Prostate gland (tissue), 2 donors: ENCODE measurements around the gene AKT2.

ENCODE experiments used
- POLR2A ChIP-seq: fragments of 450-650 bp; IDR thresholded peaks from one replicate; pipeline ENCODE4 v1.6.1; 2016; ENCODE audit warnings: antibody characterized with exemption, mild to moderate bottlenecking
- POLR2AphosphoS5 ChIP-seq: sonication (generic); formaldehyde crosslinking; IDR thresholded peaks from one replicate; pipeline ENCODE4 v1.6.1; 2017; ENCODE audit warnings: antibody characterized with exemption
- TF ChIP-seq, protein P1 (sequence below), 4 experiments: fragments of 200-600 bp in 2 of 4; fragments of 450-650 bp in 2 of 4; sonication (generic) in 2 of 4; IDR thresholded peaks; 1 replicate in 3 of 4; 2 replicates in 1 of 4; pipeline ENCODE4 v1.5.1; 2016 to 2019; ENCODE audit warnings: antibody characterized with exemption in 4 of 4, mild to moderate bottlenecking in 2 of 4, moderate library complexity in 2 of 4

GRCh38 chr19:40294560-40294959 lies 9.4 kb upstream of the AKT2 start:
- TF ChIP-seq, protein P1, sequence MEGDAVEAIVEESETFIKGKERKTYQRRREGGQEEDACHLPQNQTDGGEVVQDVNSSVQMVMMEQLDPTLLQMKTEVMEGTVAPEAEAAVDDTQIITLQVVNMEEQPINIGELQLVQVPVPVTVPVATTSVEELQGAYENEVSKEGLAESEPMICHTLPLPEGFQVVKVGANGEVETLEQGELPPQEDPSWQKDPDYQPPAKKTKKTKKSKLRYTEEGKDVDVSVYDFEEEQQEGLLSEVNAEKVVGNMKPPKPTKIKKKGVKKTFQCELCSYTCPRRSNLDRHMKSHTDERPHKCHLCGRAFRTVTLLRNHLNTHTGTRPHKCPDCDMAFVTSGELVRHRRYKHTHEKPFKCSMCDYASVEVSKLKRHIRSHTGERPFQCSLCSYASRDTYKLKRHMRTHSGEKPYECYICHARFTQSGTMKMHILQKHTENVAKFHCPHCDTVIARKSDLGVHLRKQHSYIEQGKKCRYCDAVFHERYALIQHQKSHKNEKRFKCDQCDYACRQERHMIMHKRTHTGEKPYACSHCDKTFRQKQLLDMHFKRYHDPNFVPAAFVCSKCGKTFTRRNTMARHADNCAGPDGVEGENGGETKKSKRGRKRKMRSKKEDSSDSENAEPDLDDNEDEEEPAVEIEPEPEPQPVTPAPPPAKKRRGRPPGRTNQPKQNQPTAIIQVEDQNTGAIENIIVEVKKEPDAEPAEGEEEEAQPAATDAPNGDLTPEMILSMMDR (IDR thresholded peaks at IDR 0.05): no peak
- TF ChIP-seq POLR2A (no peak), POLR2AphosphoS5 (no peak)
